GM21515 (cell line): ENCODE results near the gene TM4SF18.

Experiments
- ATAC-seq: cut with Tn5 transposase; IDR thresholded peaks from one replicate; pipeline ENCODE4 v1.9.1; 2021; ENCODE audit not compliant: unreplicated experiment

Gene TM4SF18

GRCh38 chr3:149330609-149331331 is 2.7 kb downstream of the TM4SF18 start:
- ATAC-seq: no peak

DNA sequence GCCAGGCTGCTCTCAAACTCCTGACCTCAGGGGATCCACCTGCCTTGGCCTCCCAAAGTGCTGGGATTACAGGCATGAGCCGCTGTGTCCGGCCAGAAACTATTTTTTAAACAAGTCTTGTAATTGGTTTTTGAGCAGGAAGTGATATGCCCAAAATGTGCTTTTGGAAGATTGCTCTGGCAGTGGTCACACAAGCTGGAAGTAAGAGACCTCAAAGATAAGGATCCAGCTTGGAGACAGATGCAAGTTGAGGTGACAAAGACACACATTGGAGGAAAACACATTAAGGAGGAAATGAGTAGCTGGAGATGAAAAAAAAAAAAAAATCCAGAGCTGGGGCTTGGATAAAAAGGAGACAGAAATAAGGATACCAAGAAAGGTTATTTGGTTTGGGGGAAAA is 6.3 kb downstream of the TM4SF18 start:
- no peak for ATAC-seq

DNA sequence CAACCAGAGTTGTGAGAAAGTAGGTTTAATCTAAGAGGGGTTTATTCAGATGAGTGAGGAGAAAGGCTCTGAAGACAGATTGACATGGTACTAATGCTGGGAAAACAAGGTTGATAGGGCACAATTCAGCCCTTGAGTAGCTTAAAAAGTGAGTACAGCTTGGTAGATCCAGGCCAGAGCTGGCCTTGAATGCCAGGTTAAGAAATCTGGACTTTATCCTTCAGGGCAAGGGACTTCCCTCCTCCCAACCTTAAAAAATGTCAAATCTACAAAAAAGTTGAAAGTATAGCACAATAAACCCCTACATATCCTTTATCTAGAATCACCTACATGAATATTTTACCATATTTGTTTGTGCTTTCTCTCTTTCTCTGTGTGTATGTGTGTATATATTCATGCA is 7.9 kb downstream of the TM4SF18 start:
- no peak for ATAC-seq

DNA sequence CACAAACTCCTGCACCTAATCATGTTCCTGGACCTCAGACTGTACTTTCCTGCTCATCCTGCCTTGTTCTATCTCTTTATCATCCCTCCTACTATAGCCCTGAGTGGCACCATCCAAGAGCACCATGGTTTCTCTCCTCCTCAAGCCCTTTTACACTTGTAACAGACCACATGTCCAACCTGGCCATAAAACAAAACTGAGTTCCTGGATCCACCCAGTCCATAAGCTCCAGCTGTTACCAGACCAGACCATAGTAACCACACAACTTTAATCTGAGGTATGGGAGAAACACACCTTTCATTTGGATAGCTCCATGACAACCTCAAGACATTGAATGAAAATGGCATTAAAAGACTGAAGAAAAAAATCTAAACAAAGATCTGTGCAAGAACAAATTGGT is 9.1 kb downstream of the TM4SF18 start:
- no peak for ATAC-seq

DNA sequence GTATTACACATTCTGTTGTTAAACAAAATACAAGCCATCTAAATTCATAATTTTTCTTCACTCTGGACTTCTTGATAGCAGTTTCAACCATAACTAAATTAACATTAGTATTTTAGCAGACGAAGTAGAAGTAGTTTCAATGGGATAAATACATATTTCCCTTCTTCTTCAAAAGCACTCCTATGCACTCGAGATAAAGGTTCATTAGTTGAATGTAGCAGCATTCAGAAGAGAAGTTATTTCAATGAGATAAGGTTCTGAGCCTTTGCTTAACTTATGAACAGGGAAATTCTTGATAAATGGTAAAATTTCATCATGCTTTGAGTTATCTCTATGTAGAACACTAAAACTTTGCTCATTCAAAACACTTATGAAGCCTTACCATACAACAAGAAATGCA is 11.8 kb downstream of the TM4SF18 start:
- ATAC-seq: no peak

- ATAC-seq: no peak
Observed at GRCh38 chr3:149321136-149321535, 12.3 kb downstream of the TM4SF18 start.

DNA sequence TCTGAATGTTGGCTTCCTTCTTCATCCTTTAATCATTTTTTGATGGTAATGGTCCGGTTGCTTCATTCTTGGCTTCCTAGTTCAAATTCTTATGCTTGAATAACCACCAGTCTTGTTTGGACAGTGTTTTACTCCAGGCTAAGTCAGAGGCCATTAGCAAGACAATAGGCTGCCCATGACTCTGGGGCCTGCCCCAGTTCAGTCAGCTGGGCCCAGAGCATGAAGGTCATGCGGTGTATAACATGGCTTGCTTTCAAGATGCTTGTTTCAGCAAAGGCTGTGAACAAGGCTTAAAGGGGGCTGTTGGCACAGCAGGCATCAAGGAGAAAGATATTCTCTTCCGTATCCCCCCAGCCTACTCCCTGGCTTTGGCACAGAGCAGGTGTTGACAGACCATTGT is 13.7 kb downstream of the TM4SF18 start:
- no peak for ATAC-seq

DNA sequence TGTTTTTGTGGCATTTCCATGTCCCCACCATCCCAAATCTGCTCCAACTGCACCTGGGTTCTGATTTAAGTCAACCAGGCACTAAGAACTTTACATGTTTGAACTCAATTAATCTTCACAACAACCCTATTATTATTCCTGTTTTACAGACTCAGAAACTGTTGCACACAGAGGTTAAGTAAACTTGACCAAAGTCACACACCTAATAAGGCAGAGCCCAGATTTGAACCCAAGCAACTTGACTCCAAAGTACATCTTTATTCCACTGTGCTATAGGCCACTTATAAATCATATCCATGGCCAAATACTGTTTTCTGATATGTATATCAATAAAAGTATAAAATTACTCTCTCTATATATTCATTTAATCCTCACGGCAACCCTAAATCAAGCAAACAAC is 16.4 kb downstream of the TM4SF18 start:
- ATAC-seq: no peak

GRCh38 chr3:149316437-149316836 is 17.0 kb downstream of the TM4SF18 start:
- no peak for ATAC-seq

- ATAC-seq: no peak
Observed at GRCh38 chr3:149315694-149316093, 17.7 kb downstream of the TM4SF18 start.

- no peak for ATAC-seq
Observed at GRCh38 chr3:149314807-149315578, 18.4 kb downstream of the TM4SF18 start.

- no peak for ATAC-seq
Observed at GRCh38 chr3:149313542-149313941, 19.9 kb downstream of the TM4SF18 start.

DNA sequence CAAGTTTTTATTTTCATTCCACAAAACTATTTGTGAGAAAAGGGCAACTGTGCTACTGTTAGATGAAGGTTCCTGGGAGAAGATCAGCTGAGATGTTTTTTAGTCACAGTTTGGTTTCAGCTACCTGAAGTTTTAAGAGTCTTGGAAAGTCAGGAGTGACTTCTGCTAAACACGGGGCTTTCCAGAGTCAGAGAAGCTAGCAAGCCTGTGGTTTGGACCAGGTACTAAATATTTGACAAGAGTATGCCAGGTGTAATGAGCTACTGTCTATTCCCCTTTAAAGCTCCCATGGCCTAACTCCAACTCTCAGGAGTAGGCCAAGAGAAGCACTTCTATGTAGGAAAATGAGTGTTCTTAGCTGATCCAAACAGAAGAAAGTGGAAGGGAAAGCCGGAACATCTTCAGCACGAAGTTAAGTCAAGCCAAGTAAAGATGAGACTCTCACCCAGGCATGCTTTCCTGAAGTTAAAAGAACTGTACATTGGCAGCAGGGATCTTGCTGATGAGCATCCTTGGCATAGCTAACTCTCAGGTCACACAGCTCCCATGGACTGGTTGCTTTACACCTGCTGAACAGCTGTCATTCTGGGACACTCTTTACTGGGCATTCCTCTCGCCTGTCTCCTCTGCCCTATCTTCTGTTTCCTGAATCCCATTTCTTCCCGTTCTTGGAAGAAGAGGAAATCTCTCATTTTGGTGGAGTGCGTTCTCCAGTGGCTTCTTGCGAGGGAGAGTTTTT is 22.5 kb downstream of the TM4SF18 start:
- no peak for ATAC-seq

DNA sequence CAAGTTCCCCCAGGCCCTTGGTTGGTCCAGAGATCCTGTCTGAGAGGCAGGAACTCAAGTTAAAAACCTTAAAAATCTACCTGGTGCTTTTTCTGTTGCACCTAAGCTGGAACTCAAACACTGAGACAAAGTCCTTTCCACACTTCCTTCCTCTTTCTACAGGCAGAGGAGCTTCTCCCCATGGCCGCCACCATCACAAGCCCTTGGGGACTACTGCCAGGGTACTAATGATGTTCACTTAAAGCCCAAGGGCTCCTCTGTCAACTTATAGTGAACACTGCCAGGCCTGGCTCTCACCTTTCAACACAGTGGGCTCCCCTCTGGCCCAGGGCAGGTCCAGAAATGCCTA is 26.0 kb downstream of the TM4SF18 start:
- no peak for ATAC-seq

GRCh38 chr3:149306751-149307434 is 26.5 kb downstream of the TM4SF18 start:
- ATAC-seq: no peak

DNA sequence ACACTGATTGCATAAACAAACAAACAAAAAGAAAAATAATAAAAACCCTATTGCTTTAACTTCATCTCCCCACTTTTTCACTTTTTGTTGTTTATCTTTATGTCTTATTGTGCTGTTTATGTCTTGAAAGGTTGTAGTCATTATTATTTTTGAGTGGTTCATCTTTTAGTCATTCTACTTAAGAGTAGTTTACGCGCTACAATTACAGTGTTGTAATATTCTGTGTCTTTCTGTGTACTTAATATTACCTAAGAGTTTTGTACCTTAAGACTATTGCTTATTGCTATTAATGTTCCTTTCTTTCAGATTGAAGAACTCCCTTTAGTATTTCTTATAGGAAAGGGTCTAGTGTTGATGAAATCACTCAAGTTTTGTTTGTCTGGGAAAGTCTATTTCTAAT is 28.1 kb downstream of the TM4SF18 start:
- ATAC-seq: no peak

DNA sequence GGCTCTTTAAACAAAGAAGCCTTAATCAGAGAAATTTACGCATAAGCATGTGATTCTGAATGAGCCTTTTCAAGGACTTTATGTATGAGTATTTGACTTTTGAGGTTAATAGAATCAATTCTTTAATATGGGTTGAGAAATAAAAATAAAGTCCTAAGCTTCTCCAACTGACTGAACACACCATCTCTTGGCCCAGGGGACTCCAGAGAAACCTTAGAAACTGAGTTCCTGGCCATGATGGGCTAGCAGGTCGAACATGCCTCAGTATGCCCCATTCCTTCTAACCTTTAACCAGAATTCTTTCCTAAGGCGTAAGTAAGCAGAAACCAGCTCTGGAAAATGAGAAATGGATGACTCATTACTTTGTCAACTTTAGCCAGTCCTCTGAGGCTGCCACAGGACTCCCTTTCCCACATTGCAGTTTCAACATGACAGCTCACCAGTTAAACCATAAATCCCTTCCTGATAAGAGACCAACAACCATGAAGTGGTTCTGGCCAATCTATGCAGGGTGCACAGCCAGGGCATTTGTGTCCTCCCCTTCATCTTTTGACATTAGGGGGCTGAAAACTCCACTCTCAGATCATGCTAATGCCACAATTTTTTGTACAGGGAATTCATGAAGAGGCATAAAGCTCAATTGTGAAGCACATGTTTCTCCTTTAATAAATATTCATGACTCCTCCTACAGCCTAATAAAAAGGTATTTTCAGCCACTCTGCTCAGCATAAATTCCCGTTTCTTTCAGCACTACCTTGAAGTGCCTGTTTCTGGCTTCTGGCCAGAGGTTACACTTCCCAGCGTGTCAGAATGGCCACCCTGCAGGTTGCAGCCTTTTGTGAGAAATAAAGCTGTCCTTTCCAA is 33.3 kb downstream of the TM4SF18 start:
- no peak for ATAC-seq

DNA sequence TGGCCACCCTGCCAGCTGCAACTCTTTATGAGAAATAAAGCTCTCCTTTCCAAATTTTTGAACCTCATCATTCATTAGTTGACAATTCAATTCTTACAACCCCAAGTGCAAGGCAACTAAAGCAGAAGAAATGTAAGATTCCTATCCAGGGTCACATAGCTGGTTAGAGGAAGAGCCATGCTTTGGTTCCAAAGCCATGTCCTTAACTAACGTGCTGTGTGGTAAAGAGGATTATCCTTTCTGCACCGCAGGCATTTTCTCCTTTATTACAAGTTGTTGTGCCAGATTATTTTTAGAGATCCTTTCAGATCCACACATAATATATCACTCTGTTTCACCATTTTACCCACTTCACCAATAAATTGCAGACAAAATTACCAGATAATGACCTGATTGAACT is 36.5 kb downstream of the TM4SF18 start:
- no peak for ATAC-seq

DNA sequence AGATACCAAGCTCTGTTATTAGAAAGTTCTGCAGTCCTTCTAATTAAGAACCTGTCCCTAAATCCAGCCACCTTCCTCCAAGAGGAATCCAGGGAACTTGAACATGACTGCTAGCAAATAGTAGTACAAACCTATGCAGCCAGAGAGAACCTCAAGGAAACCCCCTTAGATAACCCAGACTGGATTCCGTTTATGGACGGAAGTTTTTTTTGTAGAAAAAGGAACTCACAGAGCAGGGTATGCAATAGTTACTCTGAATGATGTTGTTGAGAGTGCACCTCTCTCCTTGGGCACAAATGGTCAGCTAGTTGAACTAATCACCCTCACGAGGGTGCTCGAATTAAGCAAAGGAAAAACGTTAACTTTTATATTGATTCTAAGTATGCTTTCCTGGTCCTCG is 40.8 kb downstream of the TM4SF18 start:
- no peak for ATAC-seq

- no peak for ATAC-seq
Observed at GRCh38 chr3:149291178-149291577, 42.3 kb downstream of the TM4SF18 start.

DNA sequence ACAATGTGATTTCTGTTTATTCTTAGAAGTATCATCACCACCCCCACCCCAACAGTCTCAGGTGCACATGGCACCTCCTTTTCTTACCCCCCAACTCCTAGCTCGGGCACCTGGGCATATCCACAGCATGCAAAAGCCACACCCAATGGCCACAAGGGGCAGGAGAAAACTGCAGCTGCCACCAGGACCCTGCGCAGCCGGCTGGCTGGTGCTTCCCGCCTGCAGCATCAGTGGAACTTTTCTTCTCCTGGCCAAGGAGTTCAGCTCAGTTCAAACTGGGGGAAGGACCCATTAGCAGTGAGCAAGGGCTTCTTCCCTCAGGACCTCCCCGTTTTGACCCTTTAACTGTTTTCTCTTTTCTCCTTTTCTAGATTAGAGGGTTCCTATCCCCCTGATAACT is 44.8 kb downstream of the TM4SF18 start:
- ATAC-seq: no peak
